Parathyroid adenoma (tissue), 2 donors: Measurements from ENCODE around the gene PTPN2.
"Not testable (repeated sequence)": the region's sequence is repeated elsewhere in the genome, so short reads cannot be mapped to it uniquely, and the experiment has no call there.

Source experiments
- H2AFZ ChIP-seq: fragments of 300-600 bp; sonication (generic); one replicate; pipeline ENCODE4 v1.7.0; 2017; ENCODE audit warnings: antibody characterized with exemption, mild to moderate bottlenecking
- H3K27ac ChIP-seq: fragments of 300-600 bp; sonication (generic); one replicate; pipeline ENCODE4 v1.7.0; 2017
- H3K27me3 ChIP-seq: fragments of 300-600 bp; sonication (generic); one replicate; pipeline ENCODE4 v1.7.0; 2017; ENCODE audit warnings: low read length; ENCODE audit not compliant: control insufficient read depth, insufficient read depth
- H3K36me3 ChIP-seq: fragments of 300-600 bp; sonication (generic); one replicate; pipeline ENCODE4 v1.7.0; 2017; ENCODE audit warnings: low read length; ENCODE audit not compliant: control insufficient read depth, insufficient read depth
- H3K4me1 ChIP-seq: fragments of 300-600 bp; sonication (generic); one replicate; pipeline ENCODE4 v1.7.0; 2017; ENCODE audit warnings: control low read depth
- H3K4me2 ChIP-seq: fragments of 300-600 bp; sonication (generic); one replicate; pipeline ENCODE4 v1.7.0; 2017; ENCODE audit warnings: low read length
- H3K4me3 ChIP-seq: fragments of 300-600 bp; sonication (generic); one replicate; pipeline ENCODE4 v1.7.0; 2017; ENCODE audit warnings: low read depth, low read length
- H3K79me2 ChIP-seq: fragments of 300-600 bp; sonication (generic); one replicate; pipeline ENCODE4 v1.7.0; 2017; ENCODE audit warnings: control low read depth
- H3K9ac ChIP-seq: fragments of 300-600 bp; sonication (generic); one replicate; pipeline ENCODE4 v1.7.0; 2017; ENCODE audit warnings: mild to moderate bottlenecking
- H3K9me3 ChIP-seq: fragments of 300-600 bp; sonication (generic); one replicate; pipeline ENCODE4 v1.7.0; 2017; ENCODE audit warnings: low read length; ENCODE audit not compliant: control insufficient read depth
- TF ChIP-seq, protein P1 (sequence below): fragments of 300-600 bp; sonication (generic); IDR thresholded peaks from one replicate; pipeline ENCODE4 v1.7.0; 2017; ENCODE audit warnings: antibody characterized with exemption, mild to moderate bottlenecking
- donor health status: primary hyperparathyroidism.

PTPN2 gene

DNA sequence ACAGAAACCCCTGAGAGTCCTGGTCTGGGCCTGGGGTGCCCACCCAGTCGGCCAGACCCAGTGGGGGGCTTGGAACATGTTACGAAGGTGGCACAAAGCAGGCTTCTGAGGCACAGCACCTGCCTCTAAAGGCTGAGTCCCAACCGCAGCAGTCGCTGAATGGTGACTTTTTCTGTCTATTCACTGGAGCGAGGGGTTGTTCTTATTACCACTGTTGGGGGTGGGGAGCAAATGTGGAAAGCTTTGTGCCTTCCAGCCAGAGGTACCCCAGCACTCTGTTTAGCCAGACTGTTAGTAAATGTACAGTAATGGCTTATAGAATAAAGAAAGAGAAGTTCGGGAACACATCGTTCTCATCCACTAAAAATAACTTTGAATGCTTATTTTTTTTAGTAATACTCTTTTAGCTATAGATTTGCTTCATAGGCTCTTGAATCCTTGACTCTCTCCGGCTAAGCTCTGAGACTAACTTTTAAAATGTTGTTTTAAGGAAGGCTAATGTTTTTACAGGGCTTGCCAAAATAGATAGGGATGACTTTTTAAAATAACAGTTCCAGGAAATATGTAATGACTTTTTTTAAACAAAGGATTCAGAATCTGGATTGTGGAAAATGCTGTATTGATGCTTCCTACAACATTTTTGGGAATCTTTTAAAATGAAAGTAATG, 23.4 kb upstream of the PTPN2 start:
- no peaks in the 10 kb centered on the region for H3K36me3 ChIP-seq
- H3K4me3 ChIP-seq: no peak overlapping the region
- no peaks in the 10 kb centered on the region for H3K27me3 ChIP-seq
- no peaks in the 10 kb centered on the region for H3K9me3 ChIP-seq
- H3K79me2 ChIP-seq: no peaks in the 10 kb centered on the region
- H3K4me1 ChIP-seq: no peaks in the 10 kb centered on the region
- no peak overlapping the region for H3K4me2 ChIP-seq
- TF ChIP-seq, protein P1, sequence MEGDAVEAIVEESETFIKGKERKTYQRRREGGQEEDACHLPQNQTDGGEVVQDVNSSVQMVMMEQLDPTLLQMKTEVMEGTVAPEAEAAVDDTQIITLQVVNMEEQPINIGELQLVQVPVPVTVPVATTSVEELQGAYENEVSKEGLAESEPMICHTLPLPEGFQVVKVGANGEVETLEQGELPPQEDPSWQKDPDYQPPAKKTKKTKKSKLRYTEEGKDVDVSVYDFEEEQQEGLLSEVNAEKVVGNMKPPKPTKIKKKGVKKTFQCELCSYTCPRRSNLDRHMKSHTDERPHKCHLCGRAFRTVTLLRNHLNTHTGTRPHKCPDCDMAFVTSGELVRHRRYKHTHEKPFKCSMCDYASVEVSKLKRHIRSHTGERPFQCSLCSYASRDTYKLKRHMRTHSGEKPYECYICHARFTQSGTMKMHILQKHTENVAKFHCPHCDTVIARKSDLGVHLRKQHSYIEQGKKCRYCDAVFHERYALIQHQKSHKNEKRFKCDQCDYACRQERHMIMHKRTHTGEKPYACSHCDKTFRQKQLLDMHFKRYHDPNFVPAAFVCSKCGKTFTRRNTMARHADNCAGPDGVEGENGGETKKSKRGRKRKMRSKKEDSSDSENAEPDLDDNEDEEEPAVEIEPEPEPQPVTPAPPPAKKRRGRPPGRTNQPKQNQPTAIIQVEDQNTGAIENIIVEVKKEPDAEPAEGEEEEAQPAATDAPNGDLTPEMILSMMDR: no peak
- no peak overlapping the region for H2AFZ ChIP-seq
- H3K27ac ChIP-seq: no peak overlapping the region
- no peak overlapping the region for H3K9ac ChIP-seq

DNA sequence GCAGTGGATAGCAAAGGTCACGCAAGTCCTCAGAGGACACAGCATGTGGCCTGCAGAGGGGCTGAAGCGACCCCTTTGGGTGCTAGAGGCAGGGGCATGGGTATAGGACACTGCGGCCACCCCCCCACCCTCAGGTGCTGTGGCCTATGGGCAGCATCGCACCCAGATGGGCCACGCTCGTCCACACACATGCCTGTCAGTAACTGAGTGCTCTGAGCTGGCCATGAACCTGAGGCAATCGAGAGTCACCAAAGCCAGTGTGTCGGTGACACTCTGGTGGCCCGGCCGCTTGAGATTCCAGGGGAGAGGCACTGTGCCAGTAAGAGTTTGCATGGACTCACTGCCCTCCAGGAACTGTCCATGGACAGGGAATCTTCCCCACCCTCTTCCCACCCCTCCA, 22.7 kb upstream of the PTPN2 start:
- Histone ChIP-seq H3K27ac (no peak overlapping the region), H2AFZ (no peak overlapping the region), H3K4me3 (no peak overlapping the region), H3K9me3 (no peaks in the 10 kb centered on the region), H3K4me1 (no peaks in the 10 kb centered on the region), H3K79me2 (no peaks in the 10 kb centered on the region), H3K27me3 (no peaks in the 10 kb centered on the region), H3K9ac (no peak overlapping the region), H3K36me3 (no peaks in the 10 kb centered on the region), H3K4me2 (no peak overlapping the region)
- TF ChIP-seq, protein P1: no peak

DNA sequence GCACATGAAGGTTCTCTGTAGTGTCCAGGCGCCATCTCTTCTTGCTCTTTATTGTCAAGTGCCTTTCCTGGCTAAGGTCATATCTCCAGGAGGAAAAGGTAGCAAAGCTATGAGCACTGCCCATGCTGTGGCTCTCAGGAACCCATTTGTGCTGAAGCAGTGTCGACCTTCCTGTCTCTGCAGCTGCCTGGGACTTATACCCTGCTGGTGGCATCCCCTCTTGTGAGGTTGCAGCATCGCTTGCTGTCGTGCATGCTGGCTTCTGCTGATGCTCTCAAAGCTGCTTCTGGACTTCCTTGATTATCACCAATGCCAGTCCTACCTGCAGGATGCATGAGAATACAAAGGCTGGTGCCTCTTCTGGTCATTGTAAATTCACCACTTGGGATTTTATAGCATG, 22.1 kb upstream of the PTPN2 start:
- H3K79me2 ChIP-seq: no peaks in the 10 kb centered on the region
- TF ChIP-seq, protein P1: no peak
- no peaks in the 10 kb centered on the region for H3K4me1 ChIP-seq
- no peak overlapping the region for H2AFZ ChIP-seq
- H3K4me2 ChIP-seq: no peak overlapping the region
- H3K4me3 ChIP-seq: no peak overlapping the region
- H3K36me3 ChIP-seq: no peaks in the 10 kb centered on the region
- no peaks in the 10 kb centered on the region for H3K9me3 ChIP-seq
- H3K27ac ChIP-seq: no peak overlapping the region
- H3K9ac ChIP-seq: no peak overlapping the region
- H3K27me3 ChIP-seq: no peaks in the 10 kb centered on the region

DNA sequence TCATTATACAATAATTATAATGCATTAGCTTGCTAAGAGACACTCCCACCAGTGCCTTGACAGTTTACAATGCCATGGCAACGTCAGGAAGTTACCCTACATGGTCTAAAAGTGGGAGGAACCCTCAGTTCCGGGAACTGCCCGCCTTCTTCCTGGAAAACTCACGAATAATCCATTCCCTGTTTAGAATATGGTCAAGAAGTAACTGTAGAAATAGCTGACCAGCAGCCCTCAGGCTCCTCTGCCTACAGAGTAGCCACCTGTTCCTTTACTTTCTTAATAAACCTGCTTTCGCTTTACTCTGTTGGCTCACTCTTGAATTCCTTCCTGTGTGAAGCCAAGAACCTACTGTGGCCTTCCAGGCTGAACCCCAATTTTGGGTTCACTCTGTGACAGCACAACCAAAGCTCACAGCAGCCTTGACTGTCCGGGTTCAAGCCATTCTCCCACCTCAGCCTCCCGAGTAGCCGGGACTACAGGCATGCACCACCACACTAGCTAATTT, 20.0 kb upstream of the PTPN2 start:
- TF ChIP-seq, protein P1: no peak
- Histone ChIP-seq H3K27me3 (no peaks in the 10 kb centered on the region), H3K4me1 (no peaks in the 10 kb centered on the region), H3K36me3 (no peaks in the 10 kb centered on the region), H3K27ac (no peak overlapping the region), H3K4me2 (no peak overlapping the region), H3K79me2 (no peaks in the 10 kb centered on the region), H3K9ac (no peak overlapping the region), H3K9me3 (no peaks in the 10 kb centered on the region), H3K4me3 (no peak overlapping the region), H2AFZ (no peak overlapping the region)

- H3K27me3 ChIP-seq, H3K79me2 ChIP-seq, H3K9ac ChIP-seq, H3K4me2 ChIP-seq, H3K36me3 ChIP-seq, H2AFZ ChIP-seq, H3K27ac ChIP-seq, H3K4me1 ChIP-seq, H3K4me3 ChIP-seq, H3K9me3 ChIP-seq: not testable (repeated sequence)
Observed at GRCh38 chr18:12901208-12901607, 17.2 kb upstream of the PTPN2 start.

- H3K9ac ChIP-seq, H3K27me3 ChIP-seq, H3K79me2 ChIP-seq, H3K36me3 ChIP-seq, H3K4me2 ChIP-seq, H3K9me3 ChIP-seq, H3K4me3 ChIP-seq, H3K4me1 ChIP-seq, H3K27ac ChIP-seq, H2AFZ ChIP-seq: not testable (repeated sequence)
Observed at GRCh38 chr18:12896784-12897333, 12.8 kb upstream of the PTPN2 start.
